OCI-LY1 (cell line): ENCODE data around the gene PYGO2.
A peak's percentile ranks its signal among the peaks of the same experiment; 100 is the strongest.

Source experiments
- H2AFZ ChIP-seq: fragments of 200-600 bp; sonication (generic), shearing (Covaris generic); 2 replicates; pipeline ENCODE4 v1.6.0; 2014; ENCODE audit warnings: antibody characterized with exemption, mild to moderate bottlenecking, low read length
- H3F3A ChIP-seq: fragments of 200-600 bp; sonication (generic), shearing (Covaris generic); 2 replicates; pipeline ENCODE4 v1.6.0; 2014; ENCODE audit warnings: mild to moderate bottlenecking, antibody characterized with exemption, low read length, moderate library complexity; ENCODE audit not compliant: insufficient read depth
- H3K27ac ChIP-seq: fragments of 200-600 bp; sonication (generic); 2 replicates; pipeline ENCODE4 v1.5.1; 2014; ENCODE audit warnings: low read length, mixed run types, mild to moderate bottlenecking, low read depth; ENCODE audit not compliant: poor library complexity, severe bottlenecking
- H3K27me3 ChIP-seq: fragments of 200-600 bp; sonication (generic); 2 replicates; pipeline ENCODE4 v1.6.0; 2014; ENCODE audit warnings: antibody characterized with exemption, mild to moderate bottlenecking, low read length, moderate library complexity; ENCODE audit not compliant: insufficient read depth
- H3K36me3 ChIP-seq: fragments of 200-600 bp; sonication (generic); 2 replicates; pipeline ENCODE4 v1.6.1; 2014; ENCODE audit warnings: mild to moderate bottlenecking, antibody characterized with exemption, low read length, moderate library complexity, mixed read lengths; ENCODE audit not compliant: insufficient read depth
- H3K4me1 ChIP-seq: fragments of 200-600 bp; sonication (generic); 2 replicates; pipeline ENCODE4 v1.5.1; 2014; ENCODE audit warnings: mild to moderate bottlenecking, low read length, moderate library complexity; ENCODE audit not compliant: insufficient read depth, severe bottlenecking
- H3K4me2 ChIP-seq: fragments of 200-600 bp; sonication (generic), shearing (Covaris generic); 2 replicates; pipeline ENCODE4 v1.6.1; 2014; ENCODE audit warnings: low read length
- H3K4me3 ChIP-seq: fragments of 200-600 bp; sonication (generic); 2 replicates; pipeline ENCODE4 v1.5.1; 2014; ENCODE audit warnings: low read length, low read depth, mild to moderate bottlenecking, mixed read lengths; ENCODE audit not compliant: poor library complexity, severe bottlenecking
- H3K79me2 ChIP-seq: fragments of 200-600 bp; shearing (Covaris generic); 2 replicates; pipeline ENCODE4 v1.6.1; 2016; ENCODE audit warnings: mixed run types, low read length, mixed read lengths; ENCODE audit not compliant: insufficient read depth
- H3K9ac ChIP-seq: fragments of 200-600 bp; sonication (generic), shearing (Covaris generic); 2 replicates; pipeline ENCODE4 v1.6.1; 2014; ENCODE audit warnings: mild to moderate bottlenecking, low read length, mixed read lengths
- H3K9me2 ChIP-seq: fragments of 200-600 bp; sonication (generic), shearing (Covaris generic); 2 replicates; pipeline ENCODE4 v1.6.1; 2014; ENCODE audit warnings: low read depth, mild to moderate bottlenecking, low read length, mixed read lengths
- H3K9me3 ChIP-seq: fragments of 200-600 bp; shearing (Covaris generic); 2 replicates; pipeline ENCODE4 v1.6.1; 2014; ENCODE audit warnings: low read length, mixed read lengths
- H4K20me1 ChIP-seq: fragments of 200-600 bp; sonication (generic), shearing (Covaris generic); 2 replicates; pipeline ENCODE4 v1.6.0; 2016; ENCODE audit warnings: mild to moderate bottlenecking, low read length; ENCODE audit not compliant: insufficient read depth
- CTCF ChIP-seq: fragments of 200-600 bp; sonication (generic), shearing (Covaris generic); IDR thresholded peaks from 2 replicates; pipeline ENCODE4 v1.5.1; 2017; ENCODE audit warnings: mild to moderate bottlenecking, antibody characterized with exemption, low read length, moderate library complexity, mixed read lengths
- EZH2 ChIP-seq: fragments of 200-600 bp; sonication (generic), shearing (Covaris generic); IDR thresholded peaks from 2 replicates; pipeline ENCODE4 v1.8.0; 2017; ENCODE audit warnings: borderline replicate concordance, mixed run types, mild to moderate bottlenecking, antibody characterized with exemption, low read length, moderate library complexity, mixed read lengths

The PYGO2 gene

GRCh38 chr1:154961207-154962155 is at the start of gene PYGO2:
PYGO2 (minus strand) TSS chr1:154961782; CDS start chr1:154961576, 206 bp downstream.
- Histone ChIP-seq H3K9me2 (no peaks in the 10 kb centered on the region), H3K4me3 (peak within 1 kb of the TSS; percentile 75), H3K9me3 (no peaks in the 10 kb centered on the region), H3K27ac (peak within 1 kb of the TSS; percentile 81), H3K27me3 (no peaks in the 10 kb centered on the region), H3K9ac (peak within 1 kb of the TSS; percentile 99), H3K79me2 (peaks cover 5% of the 10 kb centered on the region; the same call in 1 of the 2 replicates), H2AFZ (no peak within 1 kb of the TSS), H3K36me3 (peaks cover 42% of the 10 kb centered on the region), H4K20me1 (no peaks in the 10 kb centered on the region), H3K4me2 (peak within 1 kb of the TSS; percentile 71), H3K4me1 (peaks cover 34% of the 10 kb centered on the region), H3F3A (no peaks in the 10 kb centered on the region)
- no peak for TF ChIP-seq EZH2
- peak; percentile 80 for TF ChIP-seq CTCF

- no peaks in the 10 kb centered on the region for H3K9me3 ChIP-seq
- H2AFZ ChIP-seq, result no peak overlapping the region
- H3K79me2 ChIP-seq, result no peaks in the 10 kb centered on the region
- H3K36me3 ChIP-seq, result no peaks in the 10 kb centered on the region
- H3K4me2 ChIP-seq, result no peak overlapping the region
- H3K9ac ChIP-seq, result no peak overlapping the region
- TF ChIP-seq CTCF (no peak), EZH2 (no peak)
- no peaks in the 10 kb centered on the region for H3K9me2 ChIP-seq
- peaks cover 6% of the 10 kb centered on the region for H3K4me1 ChIP-seq
- H3F3A ChIP-seq, result peaks cover 4% of the 10 kb centered on the region; the same call in 1 of the 2 replicates
- H3K27me3 ChIP-seq, result no peaks in the 10 kb centered on the region
- no peak overlapping the region for H3K4me3 ChIP-seq
- H3K27ac ChIP-seq, result no peak overlapping the region
- no peaks in the 10 kb centered on the region for H4K20me1 ChIP-seq
Observed at GRCh38 chr1:155011004-155011416, 49.4 kb upstream of the PYGO2 start.

DNA sequence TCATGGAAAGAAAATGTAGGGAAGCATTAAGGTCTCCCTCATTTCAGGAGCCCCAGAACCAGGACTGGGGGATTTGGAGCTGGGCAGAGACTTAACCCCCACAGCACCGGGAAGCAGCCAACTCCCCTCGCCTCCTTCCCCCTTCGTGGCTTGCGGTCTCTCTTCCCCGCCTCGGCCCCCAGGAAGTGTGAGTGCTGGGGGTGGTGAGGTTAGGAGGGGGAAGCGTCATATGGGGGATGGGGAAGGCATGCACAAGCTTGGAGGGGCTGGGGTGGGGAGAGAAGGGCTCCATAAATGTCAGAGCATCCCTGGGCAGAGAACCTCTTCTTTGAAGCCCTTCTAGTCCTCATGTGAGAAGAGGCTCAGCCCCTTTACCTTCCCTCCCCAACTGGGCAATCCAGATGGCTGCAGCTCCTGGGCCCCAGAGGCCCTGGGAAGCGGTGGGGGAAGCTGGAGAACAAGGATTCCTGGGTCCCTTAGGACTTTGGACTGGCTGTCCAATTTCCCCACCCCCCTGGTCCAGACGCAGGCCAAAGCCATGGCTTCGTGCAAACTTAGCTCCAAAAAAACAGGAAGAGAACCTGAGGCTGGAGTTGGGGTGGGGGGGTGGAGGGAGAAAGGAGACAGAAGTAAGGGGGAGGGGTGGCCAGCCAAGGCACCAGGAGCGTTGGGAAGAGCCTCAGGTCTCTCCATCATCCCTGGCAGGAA is 48.8 kb upstream of the PYGO2 start:
- Histone ChIP-seq H3F3A (peaks cover 4% of the 10 kb centered on the region; the same call in 1 of the 2 replicates), H3K36me3 (no peaks in the 10 kb centered on the region), H3K4me2 (no peak overlapping the region), H2AFZ (no peak overlapping the region), H4K20me1 (no peaks in the 10 kb centered on the region), H3K27me3 (no peaks in the 10 kb centered on the region), H3K9me3 (no peaks in the 10 kb centered on the region), H3K27ac (no peak overlapping the region), H3K4me3 (no peak overlapping the region), H3K79me2 (no peaks in the 10 kb centered on the region), H3K4me1 (peaks cover 12% of the 10 kb centered on the region), H3K9me2 (no peaks in the 10 kb centered on the region), H3K9ac (no peak overlapping the region)
- TF ChIP-seq EZH2 (no peak), CTCF (no peak)
